Body of pancreas (tissue), 4 donors: ENCODE results near the gene MCMBP. TPM values are rescaled to one million over a fixed set of nuclear protein-coding genes. Genes with fewer than 3 reads are reported as not detected.
A peak's percentile ranks its signal among the peaks of the same experiment; 100 is the strongest.
"Not testable (repeated sequence)": the region's sequence is repeated elsewhere in the genome, so short reads cannot be mapped to it uniquely, and the experiment has no call there.

ENCODE experiments used
- ATAC-seq: fragments of 150-250 bp; one replicate; pipeline ENCODE4 v1.9.1; 2016
- DNase-seq, 4 donors: peaks; one replicate each; pipeline ENCODE4 v3.0.0-alpha.2; 2019
- H3K27ac ChIP-seq, 4 donors: fragments of 200-600 bp; sonication (generic); 1 replicate in 3 of 4; 2 replicates in 1 of 4; pipeline versions ENCODE4 v1.5.1 to v1.6.1; 2016 to 2019; ENCODE audit warnings: mild to moderate bottlenecking in 1 of 4, mixed read lengths in 1 of 4, moderate library complexity in 1 of 4
- H3K27me3 ChIP-seq, 2 donors: fragments of 200-600 bp; sonication (generic); one replicate each; pipeline ENCODE4 v1.6.0; 2016; ENCODE audit warnings: mild to moderate bottlenecking in 1 of 2
- H3K36me3 ChIP-seq, 2 donors: fragments of 200-600 bp; sonication (generic); replicated peaks in 1 of 2; 2 replicates each; pipeline ENCODE4 v1.5.1; 2016; ENCODE audit warnings: low read depth in 2 of 2; ENCODE audit not compliant: insufficient read depth in 1 of 2
- H3K4me1 ChIP-seq: fragments of 200-600 bp; sonication (generic); one replicate; pipeline ENCODE4 v1.6.0; 2016
- H3K4me3 ChIP-seq, 2 donors: fragments of 200-600 bp; sonication (generic); 1 replicate in 1 of 2; 2 replicates in 1 of 2; pipeline ENCODE4 v1.5.1; 2016 to 2019
- H3K9me3 ChIP-seq, 3 donors: fragments of 200-600 bp; sonication (generic); 1 replicate in 2 of 3; 2 replicates in 1 of 3; pipeline ENCODE4 v1.5.1; 2016
- POLR2A ChIP-seq, 3 donors: fragments of 450-650 bp; IDR thresholded peaks; one replicate each; pipeline ENCODE4 v1.6.1; 2016; ENCODE audit warnings: antibody characterized with exemption in 3 of 3, mild to moderate bottlenecking in 2 of 3
- WGBS, 2 donors: methylation state at CpG; one replicate each; pipeline ENCODE4 v1.1.5; 2017; 5-methylcytosine and 5-hydroxymethylcytosine counted together
- intact Hi-C: fragments of 100-400 bp; cut with DNase I; formaldehyde crosslinking; loops from one replicate; pipeline ENCODE4 v1.15.1; 2023
- total RNA-seq, 2 donors: library from RNA; depleted of rRNA; stranded (reverse); fragments of >200 nt; gene quantifications; one replicate each; pipeline ENCODE4 v1.1.0, GENCODE V29; 2016
- TF ChIP-seq, protein P1 (sequence below), 7 experiments: fragments of 450-650 bp in 4 of 7; fragments of 200-600 bp in 3 of 7; sonication (generic) in 3 of 7; IDR thresholded peaks; one replicate each; pipeline ENCODE4 v1.5.1; 2016 to 2019; ENCODE audit warnings: antibody characterized with exemption in 7 of 7

Gene MCMBP
- total RNA-seq, 2 donors from 2014 or later: 26.2 to 29.0 TPM

DNA sequence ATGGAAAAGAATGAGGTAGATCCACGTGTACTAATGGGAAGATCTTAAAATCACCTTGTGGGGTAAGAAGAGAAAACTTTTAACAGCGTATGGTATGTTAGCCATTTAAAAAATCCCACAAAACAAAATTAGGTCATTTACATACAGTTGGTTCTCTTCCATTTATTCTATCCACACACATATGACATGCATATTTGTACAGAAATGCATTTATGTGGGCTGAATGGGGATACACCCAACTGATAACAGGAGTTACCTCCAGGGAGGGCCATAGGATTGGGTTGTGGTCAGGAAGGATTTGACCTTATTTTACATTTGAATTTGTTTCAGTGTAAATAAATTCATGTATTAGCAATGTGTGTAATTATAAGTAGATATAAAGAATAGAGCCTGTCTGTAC is 71.5 kb downstream of the MCMBP start:
- intact Hi-C loops: no loop called here
- Histone ChIP-seq H3K36me3 (no peaks in the 10 kb centered on the region), H3K9me3 (no peaks in the 10 kb centered on the region), H3K4me1 (no peaks in the 10 kb centered on the region), H3K27ac (no peak overlapping the region), H3K27me3 (no peaks in the 10 kb centered on the region), H3K4me3 (no peak overlapping the region)
- TF ChIP-seq POLR2A (IDR thresholded peaks at IDR 0.05): no peak
- ATAC-seq: no peak
- DNase-seq: no peak
- 88 to 94% methylated on average over 2 of the region's 2 CpGs for WGBS, 2 donors

DNA sequence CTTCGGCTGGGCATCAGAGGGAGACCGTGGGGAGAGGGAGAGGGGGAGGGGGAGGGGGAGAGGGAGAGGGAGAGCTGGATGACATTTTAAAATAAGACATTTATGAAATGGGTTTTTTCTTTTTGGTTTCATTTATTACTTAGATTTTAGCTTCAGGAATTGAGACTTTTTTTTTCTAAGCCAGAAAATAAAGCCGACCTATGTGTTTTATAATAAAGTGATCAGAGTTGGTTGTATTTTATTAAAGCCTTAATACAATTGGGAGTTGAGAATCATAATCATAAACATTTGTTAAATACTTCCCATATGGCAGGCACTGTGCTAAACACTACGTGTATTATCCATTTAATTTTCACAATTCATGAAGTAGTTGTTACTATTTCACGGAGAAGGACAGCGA is 76.6 kb downstream of the MCMBP start:
- Histone ChIP-seq H3K36me3 (no peaks in the 10 kb centered on the region), H3K4me3 (no peak overlapping the region)
- intact Hi-C loops: no loop called here

DNA sequence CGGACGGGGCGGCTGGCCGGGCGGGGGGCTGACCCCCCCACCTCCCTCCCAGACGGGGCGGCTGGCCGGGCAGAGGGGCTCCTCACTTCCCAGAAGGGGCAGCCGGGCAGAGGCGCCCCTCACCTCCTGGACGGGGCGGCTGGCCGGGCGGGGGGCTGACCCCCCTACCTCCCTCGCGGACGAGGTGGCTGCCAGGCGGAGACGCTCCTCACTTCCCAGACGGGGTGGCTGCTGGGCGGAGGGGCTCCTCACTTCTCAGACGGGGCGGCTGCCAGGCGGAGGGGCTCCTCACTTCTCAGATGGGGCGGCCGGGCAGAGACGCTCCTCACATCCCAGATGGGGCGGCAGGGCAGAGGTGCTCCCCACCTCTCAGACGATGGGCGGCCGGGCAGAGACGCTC is 77.5 kb downstream of the MCMBP start:
- intact Hi-C loops, H3K4me1 ChIP-seq, ATAC-seq, H3K4me3 ChIP-seq, H3K27ac ChIP-seq, DNase-seq, H3K36me3 ChIP-seq, H3K9me3 ChIP-seq, H3K27me3 ChIP-seq: not testable (repeated sequence)
- WGBS, 2 donors: 92% methylated on average over 5 of the region's 32 CpGs; no CpG with 5 or more reads in 1 of the 2 donors

More for the DNA sequence above, 76.6 kb downstream of the MCMBP start:
- H3K9me3 ChIP-seq: no peaks in the 10 kb centered on the region
- no peaks in the 10 kb centered on the region for H3K4me1 ChIP-seq
- no peaks in the 10 kb centered on the region for H3K27me3 ChIP-seq
- WGBS, 2 donors: 91 to 93% methylated on average over 6 of the region's 6 CpGs
- no peak overlapping the region for H3K27ac ChIP-seq
- no peak for TF ChIP-seq POLR2A (IDR thresholded peaks at IDR 0.05)
- TF ChIP-seq, protein P1, sequence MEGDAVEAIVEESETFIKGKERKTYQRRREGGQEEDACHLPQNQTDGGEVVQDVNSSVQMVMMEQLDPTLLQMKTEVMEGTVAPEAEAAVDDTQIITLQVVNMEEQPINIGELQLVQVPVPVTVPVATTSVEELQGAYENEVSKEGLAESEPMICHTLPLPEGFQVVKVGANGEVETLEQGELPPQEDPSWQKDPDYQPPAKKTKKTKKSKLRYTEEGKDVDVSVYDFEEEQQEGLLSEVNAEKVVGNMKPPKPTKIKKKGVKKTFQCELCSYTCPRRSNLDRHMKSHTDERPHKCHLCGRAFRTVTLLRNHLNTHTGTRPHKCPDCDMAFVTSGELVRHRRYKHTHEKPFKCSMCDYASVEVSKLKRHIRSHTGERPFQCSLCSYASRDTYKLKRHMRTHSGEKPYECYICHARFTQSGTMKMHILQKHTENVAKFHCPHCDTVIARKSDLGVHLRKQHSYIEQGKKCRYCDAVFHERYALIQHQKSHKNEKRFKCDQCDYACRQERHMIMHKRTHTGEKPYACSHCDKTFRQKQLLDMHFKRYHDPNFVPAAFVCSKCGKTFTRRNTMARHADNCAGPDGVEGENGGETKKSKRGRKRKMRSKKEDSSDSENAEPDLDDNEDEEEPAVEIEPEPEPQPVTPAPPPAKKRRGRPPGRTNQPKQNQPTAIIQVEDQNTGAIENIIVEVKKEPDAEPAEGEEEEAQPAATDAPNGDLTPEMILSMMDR (IDR thresholded peaks at IDR 0.05): no peak
- no peak for ATAC-seq
- no peak for DNase-seq

DNA sequence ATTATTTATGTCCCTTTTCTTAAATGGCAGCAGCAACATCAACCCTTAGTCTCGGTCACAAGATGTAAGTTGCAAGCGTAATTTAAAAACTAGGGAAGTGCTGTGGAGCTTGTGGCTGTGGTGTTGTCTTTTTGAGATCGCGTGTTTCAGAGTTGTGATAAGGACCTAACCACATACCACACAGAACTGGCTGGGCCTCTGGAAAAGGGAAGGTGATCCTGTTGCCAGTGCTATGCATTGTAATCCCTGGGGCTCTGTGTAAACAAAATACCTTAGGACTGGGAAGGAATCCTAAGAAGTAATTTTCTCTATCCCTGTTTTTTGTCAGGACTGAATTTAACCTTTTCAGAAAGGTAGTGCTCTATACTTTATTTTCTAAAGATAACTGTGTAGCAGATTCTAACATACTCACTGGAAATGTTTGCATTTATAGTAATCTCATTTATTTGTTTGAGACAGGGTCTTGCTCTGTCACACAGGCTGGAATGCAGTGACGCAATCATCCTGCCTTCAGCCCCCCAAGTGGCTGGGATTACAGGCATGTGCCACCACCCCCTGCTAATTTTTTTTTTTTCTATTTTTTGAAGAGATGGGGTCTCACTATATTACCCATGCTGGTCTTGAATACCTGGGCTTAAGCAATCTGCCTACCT is 86.4 kb downstream of the MCMBP start:
- DNase-seq: peak in 1 of 4 donors; percentile 32
- WGBS, 2 donors: 67 to 82% methylated on average over 5 of the region's 5 CpGs
- Histone ChIP-seq H3K4me1 (no peaks in the 10 kb centered on the region), H3K9me3 (no peaks in the 10 kb centered on the region), H3K36me3 (no peaks in the 10 kb centered on the region), H3K27me3 (no peaks in the 10 kb centered on the region), H3K4me3 (no peak overlapping the region), H3K27ac (no peak overlapping the region)
- TF ChIP-seq, protein P1 (IDR thresholded peaks at IDR 0.05): no peak
- TF ChIP-seq POLR2A (IDR thresholded peaks at IDR 0.05): no peak
- ATAC-seq: no peak
- intact Hi-C loops: no loop called here

DNA sequence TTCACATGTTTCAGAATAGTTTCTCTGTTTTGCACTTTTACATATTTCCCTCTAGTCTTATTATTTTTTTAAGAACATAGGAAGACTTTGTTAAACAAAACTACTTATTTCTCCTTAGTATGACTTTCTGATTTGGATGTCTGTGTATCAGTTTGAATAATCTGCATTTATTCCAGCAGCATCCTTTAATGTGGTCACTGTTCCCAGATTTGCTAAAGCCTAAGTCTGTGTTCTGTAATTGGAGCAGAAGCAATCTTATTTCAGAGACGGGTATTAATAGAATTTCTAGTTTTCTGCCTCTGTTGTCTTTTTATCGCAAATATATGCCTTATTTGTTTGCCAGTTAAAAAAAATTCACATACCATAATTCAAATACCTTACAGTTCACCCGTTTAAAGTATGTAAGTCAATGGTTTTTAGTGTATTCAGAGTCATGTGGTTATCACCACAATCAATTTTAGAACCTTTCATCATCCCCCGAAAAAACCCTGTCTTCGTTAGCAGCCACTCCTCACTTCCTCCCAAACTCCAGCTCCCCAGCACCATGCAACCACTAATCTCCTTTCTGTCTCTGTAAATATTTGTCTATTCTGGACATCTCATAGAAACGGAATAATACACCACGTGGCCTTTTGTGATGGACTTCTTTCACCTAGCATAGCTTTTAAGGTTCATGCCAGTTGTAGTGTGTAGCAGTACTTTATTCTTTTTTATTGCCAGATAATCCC is 88.1 kb downstream of the MCMBP start:
- 51 to 67% methylated on average over 7 of the region's 7 CpGs for WGBS, 2 donors
- intact Hi-C loops: no loop called here
- DNase-seq (no peak), ATAC-seq (no peak)
- Histone ChIP-seq H3K27me3 (no peaks in the 10 kb centered on the region), H3K9me3 (no peaks in the 10 kb centered on the region), H3K4me3 (no peak overlapping the region), H3K4me1 (no peaks in the 10 kb centered on the region), H3K27ac (no peak overlapping the region), H3K36me3 (no peaks in the 10 kb centered on the region)
- TF ChIP-seq POLR2A (IDR thresholded peaks at IDR 0.05): no peak
- TF ChIP-seq, protein P1 (IDR thresholded peaks at IDR 0.05): no peak
